ENCODE data around the gene CAMK2D. TPM values are rescaled to one million over a fixed set of nuclear protein-coding genes. Genes with fewer than 3 reads are reported as not detected.

CAMK2D gene
- total and polyA plus RNA-seq, 7 donors = 41.2 to 183 (median 83.8) TPM

GRCh38 chr4:113759696-113760093 is 1.8 kb downstream of the CAMK2D start:
- peak overlapping the region; percentile 97 for H3K27ac ChIP-seq
- no peak for ATAC-seq

GRCh38 chr4:113758372-113758771 is 3.2 kb downstream of the CAMK2D start:
- H3K9me3 ChIP-seq = no peaks in the 10 kb centered on the region
- H3K4me1 ChIP-seq = peaks cover 44% of the 10 kb centered on the region
- peak overlapping the region; percentile 88 for H3K4me3 ChIP-seq
- WGBS, 3 donors = 66 to 74% (median 68%) methylated on average over 6 of the region's 6 CpGs
- no peak for DNase-seq
- no peak for ATAC-seq
- H3K36me3 ChIP-seq (ENCODE audit: insufficient read depth in 1 of 2, low read depth in 1 of 2) = peaks cover 0 to 14% of the 10 kb centered on the region in 2 donors
- TF ChIP-seq CTCF (IDR thresholded peaks at IDR 0.05) = no peak
- H3K27ac ChIP-seq = peak overlapping the region; percentile 3
- intact Hi-C loops (cut with DNase I) = no loop called here
- H3K27me3 ChIP-seq (ENCODE audit: insufficient read depth in 3 of 3, low read length in 2 of 3) = no peaks in the 10 kb centered on the region

More at GRCh38 chr4:113759696-113760093, 1.8 kb downstream of the CAMK2D start:
- H3K9me3 ChIP-seq = no peaks in the 10 kb centered on the region
- TF ChIP-seq CTCF (IDR thresholded peaks at IDR 0.05) = no peak
- 17 to 29% (median 19%) methylated on average over 4 of the region's 4 CpGs for WGBS, 3 donors
- H3K4me1 ChIP-seq = peaks cover 44% of the 10 kb centered on the region
- H3K4me3 ChIP-seq = peak overlapping the region; percentile 88
- no peaks in the 10 kb centered on the region for H3K27me3 ChIP-seq (ENCODE audit: insufficient read depth in 3 of 3, low read length in 2 of 3)
- peaks cover 0 to 14% of the 10 kb centered on the region in 2 donors for H3K36me3 ChIP-seq (ENCODE audit: insufficient read depth in 1 of 2, low read depth in 1 of 2)
- no peak for DNase-seq
- intact Hi-C loops (cut with DNase I) = loop anchor here (2.0 to 5.0 kb wide), 3 partner anchors 75 to 212 kb away; no protein-coding TSS in a partner anchor

GRCh38 chr4:113757486-113757885 is 4.1 kb downstream of the CAMK2D start:
- Histone ChIP-seq H3K36me3 (ENCODE audit: insufficient read depth in 1 of 2, low read depth in 1 of 2) (peaks cover 0 to 14% of the 10 kb centered on the region in 2 donors), H3K27me3 (ENCODE audit: insufficient read depth in 3 of 3, low read length in 2 of 3) (no peaks in the 10 kb centered on the region), H3K27ac (no peak overlapping the region), H3K4me1 (peaks cover 44% of the 10 kb centered on the region), H3K9me3 (no peaks in the 10 kb centered on the region), H3K4me3 (peak overlapping the region; percentile 88)
- no peak for TF ChIP-seq CTCF (IDR thresholded peaks at IDR 0.05)
- DNase-seq (no peak), ATAC-seq (no peak)
- WGBS, 3 donors = 92 to 97% (median 95%) methylated on average over 3 of the region's 3 CpGs
- intact Hi-C loops (cut with DNase I) = no loop called here

GRCh38 chr4:113756005-113756410 is 5.5 kb downstream of the CAMK2D start:
- TF ChIP-seq CTCF (IDR thresholded peaks at IDR 0.05) = no peak
- Histone ChIP-seq H3K4me3 (peak overlapping the region; percentile 8), H3K27ac (no peak overlapping the region), H3K36me3 (ENCODE audit: insufficient read depth in 1 of 2, low read depth in 1 of 2) (peaks cover 0 to 20% of the 10 kb centered on the region in 2 donors), H3K9me3 (no peaks in the 10 kb centered on the region), H3K27me3 (ENCODE audit: insufficient read depth in 3 of 3, low read length in 2 of 3) (no peaks in the 10 kb centered on the region), H3K4me1 (peaks cover 44% of the 10 kb centered on the region)
- WGBS, 3 donors = 86 to 97% (median 86%) methylated on average over 1 of the region's 1 CpG
- no peak for ATAC-seq
- intact Hi-C loops (cut with DNase I) = no loop called here
- no peak for DNase-seq

GRCh38 chr4:113750734-113751133 is 10.8 kb downstream of the CAMK2D start:
- no peak for TF ChIP-seq CTCF (IDR thresholded peaks at IDR 0.05)
- H3K9me3 ChIP-seq = no peaks in the 10 kb centered on the region
- H3K36me3 ChIP-seq (ENCODE audit: insufficient read depth in 1 of 2, low read depth in 1 of 2) = peaks cover 0 to 7% of the 10 kb centered on the region in 2 donors
- H3K27ac ChIP-seq = no peak overlapping the region
- peaks cover 34% of the 10 kb centered on the region for H3K4me1 ChIP-seq
- ATAC-seq (no peak), DNase-seq (no peak)
- H3K4me3 ChIP-seq = no peak overlapping the region
- WGBS, 3 donors = 100% methylated on average over 1 of the region's 1 CpG
- intact Hi-C loops (cut with DNase I) = no loop called here
- H3K27me3 ChIP-seq (ENCODE audit: insufficient read depth in 3 of 3, low read length in 2 of 3) = no peaks in the 10 kb centered on the region

Data from psoas muscle (tissue), 8 donors.